Activated B cell treated with CpG ODN at 0.5 μM for 24 hours (primary cell): ENCODE data around the gene CCNB2. TPM values are rescaled to one million over a fixed set of nuclear protein-coding genes. Genes with fewer than 3 reads are reported as not detected.

Experiments used
- ATAC-seq: fragments of 200-7000 bp; cut with Tn5 transposase; one replicate; pipeline ENCODE4 v1.10.0; 2021; ENCODE audit warnings: low read depth, mild to moderate bottlenecking, moderate library complexity
- CTCF ChIA-PET: fragments of 350-600 bp; sonication (Branson Sonifier 250); formaldehyde crosslinking; loops from one replicate; lab custom pipeline; 2021; ENCODE audit warnings: antibody characterized with exemption; lab: Charles Lee
- POLR2A ChIA-PET: fragments of 350-600 bp; sonication (Branson Sonifier 250); formaldehyde crosslinking; loops from one replicate; lab custom pipeline; 2021; ENCODE audit warnings: antibody characterized with exemption; lab: Charles Lee
- DNase-seq: peaks from one replicate; pipeline ENCODE4 v3.0.0; 2022
- H3K27ac Mint-ChIP-seq: one replicate; pipeline ENCODE4 v1.8.0; 2020; ENCODE audit warnings: mixed read lengths
- H3K27me3 Mint-ChIP-seq: one replicate; pipeline ENCODE4 v1.8.0; 2021; ENCODE audit warnings: mixed read lengths
- H3K36me3 Mint-ChIP-seq: one replicate; pipeline ENCODE4 v1.8.0; 2021; ENCODE audit warnings: low read depth, mixed read lengths
- H3K4me1 Mint-ChIP-seq: one replicate; pipeline ENCODE4 v1.8.0; 2021; ENCODE audit warnings: mixed read lengths
- H3K4me3 Mint-ChIP-seq: one replicate; pipeline ENCODE4 v1.8.0; 2020; ENCODE audit warnings: mild to moderate bottlenecking, mixed read lengths
- H3K9me3 Mint-ChIP-seq: one replicate; pipeline ENCODE4 v1.8.0; 2020; ENCODE audit warnings: mixed read lengths
- CTCF ChIP-seq: fragments of 200-600 bp; IDR thresholded peaks from one replicate; pipeline ENCODE4 v1.8.0; 2022; ENCODE audit warnings: antibody characterized with exemption, mild to moderate bottlenecking
- intact Hi-C: fragments of 100-400 bp; cut with micrococcal nuclease; formaldehyde crosslinking; loops from one replicate; pipeline ENCODE4 v1.15.1; 2024
- total RNA-seq: library from RNA; stranded (reverse); gene quantifications from 2 replicates; pipeline ENCODE4 v1.2.3, GENCODE V29; 2022

The CCNB2 gene
- total RNA-seq, 1 donor from 2014 or later: 0.82 TPM

GRCh38 chr15:59170295-59171066 is 65.5 kb downstream of the CCNB2 start:
- no peak overlapping the region for H3K27ac Mint-ChIP-seq

GRCh38 chr15:59171067-59171397 is 66.1 kb downstream of the CCNB2 start:
- ChIA-PET POLR2A (no interaction called here), CTCF (no interaction called here)
- Mint-ChIP-seq H3K4me1 (peaks cover 13% of the 10 kb centered on the region), H3K9me3 (peaks cover 2% of the 10 kb centered on the region), H3K27ac (no peak overlapping the region), H3K4me3 (no peak overlapping the region), H3K27me3 (no peaks in the 10 kb centered on the region), H3K36me3 (peaks cover 80% of the 10 kb centered on the region)
- intact Hi-C loops: loop anchor here (10.0 kb wide), 1 partner anchor 204 kb away; the partner anchor contains the start of gene MYO1E
- ATAC-seq (no peak), DNase-seq (no peak)
- TF ChIP-seq CTCF: no peak

More at GRCh38 chr15:59170295-59171066, 65.5 kb downstream of the CCNB2 start:
- H3K27me3 Mint-ChIP-seq: no peaks in the 10 kb centered on the region
- ChIA-PET POLR2A (no interaction called here), CTCF (interaction anchor here (0.7 kb wide), 1 partner anchor 323 kb away, joined by 3 read pairs; no protein-coding TSS in a partner anchor)
- intact Hi-C loops: loop anchor here (10.0 kb wide), 1 partner anchor 204 kb away; the partner anchor contains the start of gene MYO1E
- ATAC-seq (no peak), DNase-seq (no peak)
- H3K9me3 Mint-ChIP-seq: peaks cover 2% of the 10 kb centered on the region
- H3K4me1 Mint-ChIP-seq: peaks cover 13% of the 10 kb centered on the region
- peaks cover 83% of the 10 kb centered on the region for H3K36me3 Mint-ChIP-seq
- H3K4me3 Mint-ChIP-seq: no peak overlapping the region
- no peak for TF ChIP-seq CTCF

GRCh38 chr15:59172289-59172901 is 67.4 kb downstream of the CCNB2 start:
- Mint-ChIP-seq H3K4me1 (peaks cover 20% of the 10 kb centered on the region), H3K9me3 (peaks cover 2% of the 10 kb centered on the region), H3K27ac (no peak overlapping the region), H3K27me3 (no peaks in the 10 kb centered on the region), H3K4me3 (no peak overlapping the region), H3K36me3 (peaks cover 77% of the 10 kb centered on the region)
- DNase-seq (no peak), ATAC-seq (no peak)
- ChIA-PET CTCF (interaction anchor here (1.1 to 1.3 kb wide), 2 partner anchors 10 to 321 kb away, joined by 3 to 5 read pairs; no protein-coding TSS in a partner anchor), POLR2A (interaction anchor here (0.5 kb wide), 1 partner anchor 14 kb away, joined by 3 read pairs; no protein-coding TSS in a partner anchor)
- intact Hi-C loops: loop anchor here (10.0 kb wide), 1 partner anchor 202 kb away; the partner anchor contains the start of gene MYO1E
- TF ChIP-seq CTCF: no peak

GRCh38 chr15:59173194-59173593 is 68.2 kb downstream of the CCNB2 start:
- POLR2A ChIA-PET: no interaction called here
- intact Hi-C loops: loop anchor here (10.0 kb wide), 1 partner anchor 202 kb away; the partner anchor contains the start of gene MYO1E
- no peak overlapping the region for H3K4me3 Mint-ChIP-seq
- no peaks in the 10 kb centered on the region for H3K27me3 Mint-ChIP-seq
- no peak overlapping the region for H3K27ac Mint-ChIP-seq
- peaks cover 22% of the 10 kb centered on the region for H3K4me1 Mint-ChIP-seq
- peaks cover 2% of the 10 kb centered on the region for H3K9me3 Mint-ChIP-seq
- peaks cover 84% of the 10 kb centered on the region for H3K36me3 Mint-ChIP-seq
- CTCF ChIA-PET: interaction anchor here (1.3 to 2.3 kb wide), 4 partner anchors 16 to 320 kb away, joined by 4 to 29 read pairs (median 10); no protein-coding TSS in a partner anchor
- no peak for ATAC-seq
- no peak for TF ChIP-seq CTCF
- DNase-seq: no peak
